Measurements from ENCODE around the gene IL3RA.
A peak's percentile ranks its signal among the peaks of the same experiment; 100 is the strongest.
"Not testable (repeated sequence)": the region's sequence is repeated elsewhere in the genome, so short reads cannot be mapped to it uniquely, and the experiment has no call there.

The IL3RA gene

GRCh38 chrX:1330605-1331004 is 6.0 kb upstream of the IL3RA start:
- TF ChIP-seq CTCF (IDR thresholded peaks at IDR 0.05; ENCODE audit: borderline replicate concordance, control extremely low read depth, extremely low read depth, insufficient read depth, missing control alignments): no peak
- DNase-seq (ENCODE audit: low spot score): no peak
- in situ Hi-C loops (cut with MboI; ENCODE audit: low sequenced_read_pairs, unreplicated experiment): no loop called here

GRCh38 chrX:1332433-1332832 is 4.2 kb upstream of the IL3RA start:
- in situ Hi-C loops (cut with MboI; ENCODE audit: low sequenced_read_pairs, unreplicated experiment): not testable (repeated sequence)

GRCh38 chrX:1334854-1335253 is 1.7 kb upstream of the IL3RA start:
- TF ChIP-seq CTCF (IDR thresholded peaks at IDR 0.05; ENCODE audit: borderline replicate concordance, control extremely low read depth, extremely low read depth, insufficient read depth, missing control alignments): no peak
- in situ Hi-C loops (cut with MboI; ENCODE audit: low sequenced_read_pairs, unreplicated experiment): no loop called here
- no peak for DNase-seq (ENCODE audit: low spot score)

More at GRCh38 chrX:1332433-1332832, 4.2 kb upstream of the IL3RA start:
- not testable (repeated sequence) for DNase-seq (ENCODE audit: low spot score)

GRCh38 chrX:1336948-1337779 is 579 bp downstream of the IL3RA start:
- DNase-seq (ENCODE audit: low spot score): peak; percentile 54

GRCh38 chrX:1341545-1342184 is 5.1 kb downstream of the IL3RA start:
- in situ Hi-C loops (cut with MboI; ENCODE audit: low sequenced_read_pairs, unreplicated experiment): no loop called here
- peak; percentile 8 for DNase-seq (ENCODE audit: low spot score)
- no peak for TF ChIP-seq CTCF (IDR thresholded peaks at IDR 0.05; ENCODE audit: borderline replicate concordance, control extremely low read depth, extremely low read depth, insufficient read depth, missing control alignments)

More at GRCh38 chrX:1336948-1337779, 579 bp downstream of the IL3RA start:
- TF ChIP-seq CTCF (IDR thresholded peaks at IDR 0.05; ENCODE audit: borderline replicate concordance, control extremely low read depth, extremely low read depth, insufficient read depth, missing control alignments): no peak
- in situ Hi-C loops (cut with MboI; ENCODE audit: low sequenced_read_pairs, unreplicated experiment): no loop called here

GRCh38 chrX:1349606-1350005 is 13.0 kb downstream of the IL3RA start:
- DNase-seq (ENCODE audit: low spot score); in situ Hi-C loops (cut with MboI; ENCODE audit: low sequenced_read_pairs, unreplicated experiment): not testable (repeated sequence)

- TF ChIP-seq CTCF (IDR thresholded peaks at IDR 0.05; ENCODE audit: borderline replicate concordance, control extremely low read depth, extremely low read depth, insufficient read depth, missing control alignments): no peak
- DNase-seq (ENCODE audit: low spot score): peak; percentile 7
- in situ Hi-C loops (cut with MboI; ENCODE audit: low sequenced_read_pairs, unreplicated experiment): no loop called here
Measured at GRCh38 chrX:1351981-1352714, 15.6 kb downstream of the IL3RA start.

All from GM13976 (cell line).